GM19467 (cell line): ENCODE data around the gene ITGA5.

ENCODE experiments used
- ATAC-seq: cut with Tn5 transposase; IDR thresholded peaks from one replicate; pipeline ENCODE4 v1.9.1; 2021; ENCODE audit warnings: mild to moderate bottlenecking, moderate library complexity; ENCODE audit not compliant: unreplicated experiment

Gene ITGA5

DNA sequence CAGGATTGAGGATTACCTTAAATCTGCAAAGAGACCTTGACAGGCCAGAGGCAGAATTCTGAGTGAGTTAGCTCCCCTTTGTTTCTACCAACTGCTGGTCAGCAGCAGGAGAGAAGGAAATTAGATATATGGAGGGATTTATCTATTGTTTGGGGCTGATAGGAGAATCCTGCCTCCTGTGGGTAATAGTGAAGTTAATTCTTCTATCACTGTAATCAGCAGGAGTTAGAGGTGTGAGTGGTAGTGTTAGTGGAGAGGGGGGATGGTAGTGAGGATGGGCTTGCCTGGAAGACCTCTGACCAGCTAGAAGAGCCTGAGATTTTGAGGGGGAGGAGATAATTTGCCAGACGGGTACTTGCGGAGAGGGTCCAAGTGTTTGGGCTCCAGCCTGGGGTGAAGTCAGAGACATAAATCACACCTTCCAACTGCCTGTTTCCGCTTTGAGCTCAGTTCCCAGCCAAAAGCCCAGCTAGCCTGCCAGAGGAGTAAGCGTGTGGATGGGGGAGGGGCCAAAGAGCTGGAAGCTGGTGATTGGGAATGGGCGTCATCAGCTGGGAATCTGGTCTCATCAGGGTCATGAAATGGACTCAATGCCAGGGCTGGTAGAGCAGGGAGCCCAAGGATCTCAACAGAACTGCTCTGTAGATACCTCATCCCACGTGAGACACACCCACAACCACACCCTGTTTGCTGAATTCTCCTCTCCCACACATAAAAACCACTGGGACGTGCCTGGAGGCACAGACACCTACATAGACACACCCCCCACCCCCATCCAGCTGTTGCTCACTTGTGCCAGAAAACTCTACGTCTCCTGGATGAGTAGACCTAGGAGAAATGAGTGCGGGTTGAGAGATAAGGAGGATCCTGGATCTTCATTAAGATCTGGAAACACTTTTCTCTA, 13.1 kb upstream of the ITGA5 start:
- no peak for ATAC-seq

DNA sequence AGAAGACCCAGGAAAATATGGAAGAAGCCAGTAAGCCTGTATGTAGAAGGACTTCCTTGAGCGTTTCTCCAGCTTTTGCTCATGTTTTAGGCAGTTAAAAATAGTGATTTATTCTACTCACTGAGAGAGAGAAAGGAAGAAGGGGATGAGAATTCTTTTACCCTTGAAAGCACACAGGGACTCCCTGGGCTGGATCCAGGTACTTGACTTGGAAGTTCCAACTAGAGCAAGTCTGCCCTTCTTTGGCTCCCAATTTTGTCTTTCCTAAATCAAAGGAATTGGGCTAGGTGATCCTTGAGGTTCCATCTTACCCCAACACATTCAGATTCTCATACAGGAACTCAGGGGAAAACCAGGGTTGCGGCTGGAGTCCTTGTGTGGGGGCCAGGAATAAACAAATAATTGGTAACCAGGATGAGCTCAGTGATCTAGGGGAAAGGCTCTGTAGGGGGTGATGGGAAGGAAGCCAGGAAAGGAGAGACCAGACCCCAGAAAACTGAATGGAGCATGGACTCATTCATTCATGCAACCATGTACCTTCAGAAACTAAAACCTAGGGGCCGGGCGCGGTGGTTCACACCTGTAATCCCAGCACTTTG, 11.5 kb upstream of the ITGA5 start:
- no peak for ATAC-seq

DNA sequence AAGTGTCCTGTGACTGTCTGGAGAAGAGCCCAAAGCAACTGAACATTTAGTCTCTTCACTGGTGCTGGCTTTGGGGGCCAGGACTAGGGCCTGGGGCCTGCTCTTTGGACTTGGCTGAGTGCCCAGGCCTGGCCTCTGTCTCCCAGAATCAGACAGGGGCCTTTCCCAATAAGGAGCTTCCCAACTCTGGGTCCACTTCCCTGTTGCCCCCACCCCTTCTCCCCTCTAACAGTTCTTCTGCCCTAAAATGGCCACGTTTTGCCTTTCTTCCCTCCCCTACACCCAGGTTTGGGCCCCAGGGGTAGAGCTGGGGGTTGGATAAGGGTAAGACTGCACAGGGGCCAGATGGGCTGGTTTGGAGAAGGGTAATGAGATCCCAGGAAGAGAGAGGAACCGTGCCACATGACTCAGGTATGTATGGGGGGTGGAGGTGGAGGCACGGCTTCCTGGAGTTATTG, 10.0 kb upstream of the ITGA5 start:
- ATAC-seq: no peak

DNA sequence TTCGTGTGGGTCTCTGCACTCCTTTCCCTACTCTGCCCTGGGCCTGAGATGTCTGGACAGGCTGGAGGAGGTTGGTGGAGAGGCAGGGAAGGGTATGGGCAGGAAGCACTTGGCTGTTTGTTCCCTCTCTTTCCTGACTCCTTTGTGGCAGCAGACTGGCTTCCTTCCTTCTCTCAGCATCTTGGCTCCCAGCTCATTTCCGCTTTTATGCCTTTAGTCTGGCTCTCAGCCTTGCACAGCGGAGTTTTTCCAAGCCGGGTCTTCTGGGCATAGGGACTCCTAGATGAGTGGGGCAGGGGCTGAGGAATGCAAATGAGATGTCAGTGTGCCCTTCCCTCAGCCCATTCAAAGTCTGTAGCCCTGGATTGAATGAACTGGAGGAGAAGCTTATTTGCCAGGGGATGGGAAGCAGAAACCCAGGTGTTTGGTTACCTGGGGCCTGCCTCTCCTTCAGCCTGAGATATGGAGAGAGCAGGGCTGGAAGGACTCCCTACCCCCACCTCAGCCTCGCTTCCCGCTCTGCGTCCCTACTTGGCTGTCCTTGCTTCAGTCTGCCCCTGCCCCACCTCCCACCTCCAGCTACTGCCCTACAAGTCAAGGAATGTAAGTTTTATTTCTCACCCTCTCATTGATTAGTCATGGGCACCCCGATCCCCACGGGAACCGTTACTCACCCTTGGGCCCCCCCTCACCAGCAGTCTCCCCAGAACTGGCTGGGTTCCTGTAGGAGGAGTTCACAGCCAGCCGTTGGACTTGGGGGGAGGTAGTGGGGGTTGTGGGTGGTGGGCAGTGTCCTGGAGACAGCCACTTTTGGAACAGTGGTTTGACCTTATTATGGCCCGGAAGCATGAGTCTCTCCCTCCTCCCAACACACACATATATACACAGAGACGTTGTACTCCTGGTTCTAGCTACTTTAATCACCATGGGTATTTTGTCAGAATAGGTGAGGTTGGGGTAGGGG, 9.3 kb upstream of the ITGA5 start:
- no peak for ATAC-seq

DNA sequence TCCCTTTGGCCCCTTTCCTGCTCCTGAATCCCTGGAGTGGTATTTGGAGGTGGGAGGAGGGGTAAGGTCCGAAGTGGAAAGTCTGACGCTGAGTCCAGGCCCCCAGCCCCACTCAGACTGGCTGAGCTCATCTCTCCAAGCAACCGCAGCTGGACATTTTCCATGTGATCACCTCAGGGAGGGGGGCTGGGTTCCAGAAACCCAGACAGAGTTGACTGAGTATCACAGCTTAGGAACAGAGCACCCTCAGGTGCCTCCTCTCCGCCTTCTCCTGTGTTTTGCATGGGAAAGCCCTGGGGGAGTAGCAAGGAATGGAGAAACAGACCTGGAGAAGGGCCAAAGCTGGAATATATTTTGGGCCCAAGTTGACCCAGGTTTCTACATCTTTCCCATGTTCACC, 8.0 kb upstream of the ITGA5 start:
- ATAC-seq: no peak

DNA sequence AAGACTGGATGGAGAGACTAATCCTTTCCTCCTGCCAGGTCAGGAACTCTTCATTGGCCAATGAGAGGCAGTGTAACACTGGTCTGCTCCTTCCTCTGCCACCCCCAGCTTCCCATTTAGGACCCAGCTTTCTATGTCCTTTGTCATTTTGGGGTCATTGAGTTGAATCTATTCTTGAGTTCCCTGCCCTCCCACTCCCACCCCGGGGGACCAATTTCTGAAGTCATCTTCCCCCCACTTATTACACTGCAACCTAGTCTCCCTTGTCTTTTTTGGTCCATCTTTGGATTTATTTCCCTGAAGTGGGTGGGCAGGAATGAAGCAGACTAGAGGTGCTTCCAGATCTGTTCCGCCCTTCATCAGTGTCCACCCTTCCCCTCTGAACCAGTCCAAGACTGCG, 7.6 kb upstream of the ITGA5 start:
- no peak for ATAC-seq

DNA sequence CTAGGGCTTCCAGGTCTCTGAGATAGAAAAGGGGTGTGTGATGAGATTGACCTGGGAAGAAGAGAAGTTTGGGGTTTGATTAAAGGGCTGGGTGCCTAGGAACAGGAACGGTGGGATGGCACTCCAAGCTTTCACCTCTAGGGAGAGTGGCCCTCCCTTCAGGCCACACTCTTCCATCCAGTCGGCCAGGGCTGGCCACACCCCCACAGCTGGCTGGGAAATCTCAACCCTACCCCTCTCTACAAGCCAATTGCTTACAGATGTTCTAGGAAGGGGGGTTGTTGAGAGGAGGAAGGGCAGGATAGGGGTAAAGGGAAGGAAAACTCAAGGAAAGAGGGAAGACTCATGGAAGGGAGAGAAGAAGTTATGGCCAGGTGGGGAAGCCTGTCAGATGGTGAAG, 6.6 kb upstream of the ITGA5 start:
- no peak for ATAC-seq

DNA sequence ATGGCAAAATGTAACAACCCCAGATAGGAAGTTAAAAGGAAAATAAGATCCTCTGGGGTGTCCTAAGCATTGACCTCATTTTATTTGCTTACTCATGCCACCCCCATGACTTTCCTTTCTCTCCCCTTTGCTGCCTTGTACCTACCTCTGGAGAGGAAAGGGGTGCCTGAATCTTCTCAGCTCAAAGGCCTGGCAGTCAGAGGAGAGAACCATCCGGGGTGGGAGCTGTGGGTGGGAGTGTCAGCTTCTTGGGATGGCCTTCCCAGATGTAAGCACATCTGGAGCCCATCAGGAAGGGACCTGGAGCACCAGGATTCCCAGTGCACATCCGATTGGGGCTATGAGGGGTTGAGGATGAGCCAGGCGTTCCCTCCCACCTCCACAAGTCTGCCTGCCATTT, 5.2 kb upstream of the ITGA5 start:
- no peak for ATAC-seq

DNA sequence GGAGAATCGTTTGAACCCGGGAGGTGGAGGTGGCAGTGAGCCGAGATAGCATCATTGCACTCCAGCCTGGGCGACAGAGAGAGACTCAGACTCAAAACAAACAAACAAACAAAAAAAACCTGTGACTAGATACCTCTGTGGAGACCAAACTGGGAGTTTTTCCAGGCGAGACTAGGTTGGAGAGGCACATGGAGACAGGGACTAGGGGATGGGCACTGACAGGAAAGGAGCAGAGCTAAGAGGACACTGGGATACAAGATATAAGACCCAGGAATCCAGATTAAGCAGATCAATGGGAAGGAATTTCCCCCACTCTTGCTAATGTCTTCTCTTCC, 4.7 kb upstream of the ITGA5 start:
- no peak for ATAC-seq

DNA sequence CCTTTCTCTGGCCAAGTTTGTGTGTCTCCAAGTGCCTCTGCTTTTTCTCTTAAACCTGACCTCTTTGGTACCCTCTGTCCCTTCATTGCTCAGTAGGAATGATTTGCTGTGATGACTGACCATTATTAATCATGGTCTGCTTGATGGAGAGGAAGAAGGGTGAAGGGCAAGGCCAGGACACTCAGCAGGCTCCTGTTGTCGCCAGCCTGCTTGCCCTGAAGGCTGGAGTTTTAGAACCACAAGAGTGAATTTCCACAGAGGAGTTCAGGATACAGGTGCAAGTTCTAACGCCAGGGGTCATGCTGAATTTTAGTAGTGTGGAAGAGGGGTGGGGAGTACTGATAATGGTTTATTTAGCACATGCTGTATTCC, 2.8 kb upstream of the ITGA5 start:
- ATAC-seq: no peak

DNA sequence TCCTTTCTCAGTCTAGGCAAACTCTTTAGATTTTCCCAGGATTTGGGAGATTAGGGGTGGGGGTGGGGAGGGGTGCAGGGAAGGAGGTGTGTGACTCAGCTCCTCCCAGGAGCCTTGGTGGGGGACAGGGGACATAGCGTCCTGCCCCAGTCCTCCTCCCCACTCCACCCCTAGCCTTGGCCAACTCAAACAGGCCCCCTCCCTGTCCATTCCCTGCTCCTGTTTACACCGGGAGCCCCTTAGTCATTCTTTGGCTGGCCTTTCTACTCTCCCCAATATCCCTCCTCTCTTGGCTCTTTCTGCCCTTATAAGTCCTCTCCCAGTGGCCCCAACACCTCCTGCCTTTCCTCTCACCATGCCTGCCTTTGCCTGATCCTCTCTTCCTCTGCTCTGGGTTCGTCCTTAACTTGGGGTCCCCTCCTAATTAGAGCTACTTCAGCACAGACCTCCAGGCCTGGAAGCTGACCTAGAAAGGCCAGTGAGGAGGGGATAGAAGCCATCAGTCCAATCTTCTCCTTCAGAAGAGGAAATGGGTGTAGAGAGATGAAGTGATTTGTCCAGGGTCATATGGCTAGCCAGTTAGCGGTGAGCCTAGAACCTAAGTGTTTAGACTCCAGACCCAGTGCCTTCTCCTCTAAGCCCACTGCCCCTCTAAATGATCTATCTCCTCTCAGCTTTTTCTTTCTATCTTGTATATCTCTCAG, 2.3 kb upstream of the ITGA5 start:
- no peak for ATAC-seq

DNA sequence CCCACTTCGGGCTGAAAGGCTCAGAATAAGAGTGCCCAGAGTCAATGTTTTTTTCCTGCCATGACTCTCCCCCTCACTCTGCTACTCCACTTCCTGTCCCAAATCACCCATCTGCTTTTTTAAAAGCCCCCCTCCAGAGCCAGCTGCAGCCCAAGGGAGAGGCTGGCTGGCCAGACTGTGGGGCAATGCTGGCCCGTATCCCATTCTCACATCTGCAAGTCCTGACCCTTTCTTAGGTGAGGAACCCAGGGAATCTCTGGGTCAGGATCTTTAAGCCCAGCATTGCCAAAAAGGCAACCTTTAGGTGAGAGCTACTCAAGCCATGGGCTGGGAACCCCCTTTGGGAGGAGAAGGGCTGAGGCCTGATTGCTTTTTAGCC, 1.7 kb upstream of the ITGA5 start:
- no peak for ATAC-seq

DNA sequence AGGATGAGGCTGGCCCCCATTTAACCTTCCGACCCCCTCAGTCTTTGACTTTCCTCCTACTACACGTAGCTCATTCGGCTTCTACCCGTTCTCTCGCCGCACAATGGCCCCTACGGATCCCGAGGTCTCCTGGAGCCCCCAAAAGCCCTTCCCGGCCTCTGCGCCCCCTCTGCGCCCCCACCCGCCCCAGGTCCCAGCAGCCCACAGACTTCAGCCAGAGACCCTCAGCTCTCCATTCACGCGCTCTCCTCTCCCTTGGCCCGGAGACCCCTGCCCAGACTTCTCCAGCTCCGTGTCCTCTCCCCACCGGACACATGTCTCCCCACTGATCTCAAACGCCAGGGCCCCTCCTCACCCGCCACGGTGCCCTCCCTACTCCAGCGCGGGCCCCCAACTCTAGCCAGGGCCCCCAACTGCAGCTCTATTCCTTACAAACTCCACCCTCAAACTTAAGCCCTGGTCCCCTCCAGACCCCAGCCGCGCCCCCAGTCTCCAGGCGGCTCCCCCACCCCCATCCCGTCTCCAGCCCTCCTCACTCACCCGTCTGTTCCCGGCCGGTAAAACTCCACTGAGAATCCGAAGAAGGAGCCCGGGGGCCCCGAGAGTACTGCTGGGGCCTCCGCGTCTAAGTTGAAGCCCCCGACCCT, 502 bp downstream of the ITGA5 start:
- no peak for ATAC-seq

DNA sequence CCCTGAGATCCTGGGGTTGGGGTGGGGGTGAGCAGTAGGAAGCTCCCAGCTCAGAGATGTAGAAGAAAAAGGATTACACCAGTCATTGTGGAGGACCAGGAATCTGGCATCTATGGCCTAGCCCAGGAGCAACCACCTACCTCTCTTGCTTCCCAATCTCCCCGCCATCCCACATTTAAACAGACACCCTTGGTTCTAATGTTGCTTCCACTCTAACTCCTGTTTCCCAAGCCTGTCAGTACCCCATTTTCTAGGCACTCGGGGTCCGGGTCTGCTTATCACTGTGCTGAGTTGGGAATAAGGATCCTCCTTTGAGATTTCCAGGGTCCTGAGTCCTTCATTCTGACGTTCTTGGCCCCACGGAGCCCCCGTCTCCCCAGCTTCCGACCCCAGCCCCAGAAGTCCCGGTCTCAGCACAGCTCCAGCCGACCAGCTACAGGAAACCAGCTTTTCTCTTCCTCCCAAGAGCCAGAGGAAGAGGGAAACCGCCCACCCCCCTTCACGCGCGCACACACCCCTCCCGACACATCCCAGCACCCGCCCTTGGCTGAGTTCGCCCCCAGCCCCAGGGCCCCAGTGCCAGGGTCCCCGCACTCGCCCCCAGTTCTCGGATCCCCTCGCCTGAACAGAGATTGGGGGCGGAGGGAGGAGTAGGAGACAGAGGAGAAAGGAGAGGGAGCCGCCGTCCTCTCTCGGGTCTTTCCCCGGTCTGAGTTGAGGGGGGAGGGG, 1.2 kb downstream of the ITGA5 start:
- ATAC-seq: no peak

DNA sequence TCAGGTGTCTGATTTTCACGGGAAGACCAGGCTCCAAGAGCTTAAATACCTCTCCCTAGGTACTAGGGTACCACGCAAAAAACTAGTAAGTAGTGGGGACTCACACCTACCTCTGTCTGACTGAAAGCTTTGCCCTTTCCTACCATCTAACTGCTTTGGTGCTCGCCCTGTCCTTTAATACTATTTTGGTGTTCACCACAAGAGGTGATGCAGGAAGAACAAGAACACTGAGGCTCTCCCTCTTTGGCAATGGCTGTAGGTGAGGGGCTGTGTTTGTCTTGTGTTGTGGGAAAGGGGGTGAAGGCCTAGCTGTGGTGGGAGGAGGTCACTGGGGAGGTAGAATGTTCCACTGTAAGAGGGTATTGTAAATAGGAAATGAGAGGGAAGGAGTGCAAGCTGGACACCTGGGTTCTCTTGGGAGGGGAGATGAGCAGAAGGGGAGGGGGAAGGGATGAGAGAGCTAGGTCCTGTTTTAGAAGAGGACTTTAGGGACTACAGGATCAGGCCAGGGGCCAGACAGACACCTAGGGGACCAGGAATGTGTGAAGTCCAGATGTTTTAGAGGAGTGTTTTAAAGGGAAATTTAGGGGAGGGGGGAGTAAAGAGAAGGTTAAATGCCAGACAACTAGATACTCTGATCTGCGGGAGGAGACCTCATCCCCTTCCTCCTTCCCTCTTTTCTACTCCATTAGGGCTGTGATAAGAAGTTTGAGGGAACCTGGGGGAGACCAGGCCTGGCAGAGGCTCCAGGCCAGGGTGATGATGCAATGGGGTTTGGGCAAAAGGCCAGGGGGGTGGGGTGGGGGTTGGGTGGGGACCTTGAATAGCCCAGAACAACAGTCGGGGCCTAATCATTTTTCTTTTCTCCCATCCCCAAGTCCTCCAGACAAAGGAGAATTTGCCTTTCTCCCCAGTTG, 2.1 kb downstream of the ITGA5 start:
- no peak for ATAC-seq

DNA sequence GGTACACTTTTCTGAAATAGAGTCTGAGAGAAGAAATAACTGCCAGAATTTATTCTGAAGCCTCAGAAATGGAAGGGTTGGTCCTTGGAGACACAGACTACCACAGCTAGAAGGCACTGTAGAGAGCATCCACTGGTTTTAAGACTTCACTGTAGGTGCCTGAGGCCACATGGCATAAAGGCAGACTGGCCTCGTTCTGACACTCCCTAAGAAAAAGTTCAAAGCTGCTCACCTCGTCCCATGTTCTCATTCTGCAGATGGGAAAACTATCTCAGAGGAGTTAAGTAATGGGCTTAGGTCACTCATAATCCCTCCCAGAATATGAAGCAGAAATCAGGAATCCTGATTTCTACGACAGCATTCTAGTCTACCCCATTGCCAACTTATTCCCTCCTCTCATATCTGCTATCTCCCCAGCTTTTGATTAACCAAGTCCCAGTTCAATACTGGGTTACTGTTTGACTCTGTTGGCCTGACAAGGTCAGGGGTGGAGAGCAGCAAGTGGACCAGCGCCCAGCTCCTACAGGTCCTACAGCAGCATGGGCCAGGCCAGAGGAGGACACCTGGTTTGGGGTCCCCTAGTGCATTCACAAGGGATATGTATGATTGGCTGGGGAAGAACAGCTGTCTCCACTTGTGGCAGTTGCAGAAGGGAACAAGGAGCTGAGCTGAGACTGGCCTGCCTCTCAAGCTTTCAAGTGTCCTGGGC, 3.7 kb downstream of the ITGA5 start:
- ATAC-seq: no peak

DNA sequence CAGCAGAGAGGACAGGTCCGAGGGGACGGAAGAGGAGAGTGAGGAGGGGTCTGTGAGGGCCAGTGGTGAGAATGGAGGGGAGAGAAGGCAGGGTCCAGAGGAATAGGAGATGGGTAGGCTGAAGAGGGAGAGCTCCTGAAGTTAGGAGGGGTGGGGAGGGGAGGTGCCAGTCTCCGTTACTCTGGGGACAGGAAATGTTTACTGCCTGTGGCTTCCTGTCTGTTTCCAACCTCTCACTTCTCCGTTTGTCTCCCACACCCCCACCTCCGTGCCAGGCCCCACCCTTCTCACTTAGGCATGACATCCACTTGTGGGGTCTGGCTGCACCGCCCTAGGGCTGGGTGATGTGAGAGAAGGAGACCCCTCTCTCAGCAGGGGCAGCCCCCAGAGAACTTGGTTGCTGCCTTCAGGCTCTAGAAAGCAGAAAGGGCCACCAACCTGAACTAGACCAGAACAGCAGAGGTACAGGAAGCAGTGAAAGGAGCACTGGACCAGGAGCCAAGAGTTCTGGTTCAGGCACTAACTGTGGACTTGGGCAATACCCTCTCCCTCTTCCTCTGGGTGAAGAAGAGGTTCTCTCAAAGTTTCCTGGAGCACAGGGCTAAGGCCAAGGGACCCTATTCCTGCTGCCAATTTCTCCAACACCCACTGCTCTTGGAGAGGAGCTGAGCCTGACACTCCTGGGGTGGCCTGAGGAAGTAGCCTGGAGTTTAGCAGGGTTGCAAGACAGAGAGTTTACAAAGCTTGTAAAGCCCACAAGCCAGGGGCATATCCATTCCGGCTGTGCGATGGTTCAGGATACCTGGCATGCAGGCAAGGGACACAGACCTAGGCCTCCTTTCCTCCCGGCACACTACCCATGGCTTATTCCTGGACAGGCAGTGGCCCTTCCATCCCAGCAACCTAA, 5.5 kb downstream of the ITGA5 start:
- ATAC-seq: no peak
